SHP77 (cell line): ENCODE data around the gene NEUROG1.
"Not testable (repeated sequence)": the region's sequence is repeated elsewhere in the genome, so short reads cannot be mapped to it uniquely, and the experiment has no call there.

Experiments
- DNase-seq, 2 experiments: peaks; one replicate each; lab custom pipeline; 2025; lab: John Stamatoyannopoulos, UW

The NEUROG1 gene

GRCh38 chr5:135537271-135537670, 1.5 kb upstream of the NEUROG1 start:
- no peak for DNase-seq

DNA sequence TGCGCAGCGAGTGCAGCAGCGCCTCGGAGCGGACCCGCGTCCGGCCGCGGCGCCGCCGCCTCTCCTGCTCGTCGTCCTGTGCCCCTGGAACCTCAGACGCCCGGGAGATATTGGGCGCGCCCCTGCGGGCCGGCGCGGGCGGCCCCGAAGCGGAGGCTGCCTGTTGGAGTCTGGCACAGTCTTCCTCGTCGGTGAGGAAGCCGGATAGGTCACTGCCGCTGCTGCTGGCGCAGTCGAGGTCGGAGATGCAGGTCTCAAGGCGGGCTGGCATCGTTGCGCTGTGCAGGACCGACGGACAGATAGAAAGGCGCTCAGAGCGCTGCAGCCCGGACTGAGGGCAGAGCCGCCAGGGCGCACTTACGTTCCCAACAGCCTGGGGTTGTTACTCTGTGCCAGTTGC, 344 bp downstream of the NEUROG1 start:
- no peak for DNase-seq

GRCh38 chr5:135534609-135535419, 950 bp downstream of the NEUROG1 start:
- DNase-seq = no peak

GRCh38 chr5:135533794-135534193, 2.0 kb downstream of the NEUROG1 start:
- no peak for DNase-seq

DNA sequence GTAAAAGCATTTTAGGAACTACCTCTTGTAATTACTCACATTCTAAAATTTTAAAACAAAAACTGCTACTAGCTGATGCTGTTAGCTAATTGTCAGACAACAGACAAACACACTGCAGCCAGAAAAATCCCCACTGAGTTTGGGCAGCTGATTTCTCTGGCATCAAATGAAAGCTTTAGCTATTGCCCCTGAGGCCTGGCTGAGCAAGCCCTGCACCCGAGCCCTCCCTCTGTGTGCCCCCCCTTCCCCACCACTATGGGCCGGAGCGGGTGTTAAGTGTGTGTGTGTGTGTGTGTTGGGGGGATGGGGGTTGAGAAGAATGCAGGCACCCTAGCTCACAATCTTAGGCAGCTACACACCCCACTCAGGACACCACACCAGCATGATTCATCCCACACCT, 2.4 kb downstream of the NEUROG1 start:
- DNase-seq = no peak

DNA sequence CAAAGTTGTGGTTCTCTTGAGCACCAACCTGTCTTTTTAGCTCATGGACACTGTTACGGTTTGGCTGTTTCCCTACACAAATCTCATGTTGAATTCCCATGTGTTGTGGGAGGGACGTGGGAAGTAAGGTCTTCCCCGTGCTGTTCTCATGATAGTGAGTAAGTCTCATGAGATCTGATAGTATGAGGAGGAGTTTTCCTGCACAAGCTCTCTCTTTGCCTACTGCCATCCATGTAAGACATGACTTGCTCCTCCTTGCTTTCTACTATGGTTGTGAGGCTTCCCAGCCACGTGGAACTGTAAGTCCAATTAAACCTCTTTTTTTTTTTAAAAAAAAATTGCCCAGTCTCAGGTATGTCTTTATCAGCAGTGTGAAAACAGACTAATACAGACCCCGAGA, 6.2 kb downstream of the NEUROG1 start:
- not testable (repeated sequence) for DNase-seq

DNA sequence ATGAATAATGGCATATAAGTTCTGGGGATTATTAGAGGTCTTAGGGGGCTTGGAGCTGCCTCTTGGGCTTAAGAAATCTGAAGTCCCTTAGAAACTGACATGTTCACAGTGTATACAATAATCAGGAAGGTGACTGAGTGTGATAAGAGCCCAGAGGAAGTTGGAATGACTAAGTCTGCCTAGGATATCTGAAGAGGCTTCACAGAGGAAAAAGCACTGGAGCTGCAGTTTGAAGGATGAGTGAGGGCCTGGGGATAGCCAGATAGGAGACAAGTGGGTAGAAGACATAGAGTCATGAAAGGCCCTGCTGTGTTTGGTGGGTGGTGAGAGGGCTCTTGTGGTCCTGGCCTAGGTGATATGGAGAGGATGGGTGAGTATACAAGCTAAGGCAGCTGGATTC, 8.8 kb downstream of the NEUROG1 start:
- no peak for DNase-seq

DNA sequence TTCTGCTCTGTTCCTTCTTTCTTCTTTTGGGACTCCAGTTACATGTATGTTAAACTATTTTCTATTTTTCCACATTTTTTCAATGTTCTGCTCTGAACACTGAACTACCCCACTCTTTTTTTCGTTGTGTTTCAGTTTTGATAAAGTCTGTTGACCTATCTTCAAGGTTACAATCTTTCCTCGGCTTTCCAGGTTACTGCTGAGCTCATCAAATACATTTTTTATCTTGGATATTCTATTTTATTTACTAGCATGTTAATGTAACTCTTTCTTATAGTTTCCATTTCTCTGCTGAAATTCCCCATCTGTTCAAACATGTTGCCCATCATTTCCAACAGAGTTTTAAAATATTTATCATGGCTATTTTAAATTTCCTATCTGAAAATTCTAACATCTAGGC, 13.8 kb downstream of the NEUROG1 start:
- no peak for DNase-seq

GRCh38 chr5:135517631-135518030, 18.1 kb downstream of the NEUROG1 start:
- no peak for DNase-seq

DNA sequence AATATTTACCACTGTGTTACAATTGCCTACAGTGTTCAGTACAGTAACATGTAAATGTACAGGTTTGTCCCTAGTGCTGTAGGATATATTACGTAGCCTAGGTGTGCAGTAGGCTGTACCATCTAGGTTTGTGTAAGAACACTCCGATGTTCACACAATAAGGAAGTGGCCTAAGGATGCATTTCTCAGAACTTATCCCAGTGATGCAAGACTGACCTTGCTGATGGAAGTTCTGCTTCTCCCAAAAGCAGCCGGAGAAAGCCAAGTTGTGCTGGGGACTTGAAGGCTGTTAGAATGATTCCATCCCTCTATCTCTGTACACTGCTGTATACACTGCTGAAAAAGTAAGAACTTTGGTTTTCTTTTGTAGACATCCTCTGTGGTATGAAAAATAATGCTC, 21.6 kb downstream of the NEUROG1 start:
- DNase-seq = no peak

- DNase-seq = no peak
Measured at GRCh38 chr5:135511761-135512575, 23.8 kb downstream of the NEUROG1 start.

GRCh38 chr5:135509995-135510394, 25.8 kb downstream of the NEUROG1 start:
- DNase-seq = no peak

DNA sequence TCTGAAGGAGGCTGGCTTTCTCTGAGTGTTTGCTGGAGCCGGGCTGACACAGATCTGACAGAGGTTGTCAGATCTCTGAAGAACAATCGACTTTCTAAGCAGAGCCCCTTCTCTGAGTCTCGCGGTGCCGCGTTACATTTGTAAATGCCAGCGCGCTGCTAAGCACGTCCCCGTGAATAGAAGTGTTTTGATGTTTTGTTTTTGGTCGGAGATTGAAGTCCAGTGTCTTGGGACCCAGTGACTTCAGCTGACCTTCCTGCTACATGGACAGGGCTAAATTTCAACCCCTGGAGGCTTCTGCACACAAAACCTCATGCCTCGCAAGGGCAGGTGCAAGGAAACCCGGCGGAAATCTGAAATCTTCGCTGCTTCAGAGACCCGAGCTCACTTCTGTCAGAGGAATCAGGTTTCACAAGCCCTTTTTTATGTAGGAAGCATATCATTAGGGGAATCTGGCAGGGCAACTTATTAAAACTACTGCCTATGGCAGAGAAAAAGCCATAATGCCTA, 27.2 kb downstream of the NEUROG1 start:
- no peak for DNase-seq

GRCh38 chr5:135505973-135506372, 29.8 kb downstream of the NEUROG1 start:
- DNase-seq = no peak

GRCh38 chr5:135504376-135504775, 31.4 kb downstream of the NEUROG1 start:
- DNase-seq = no peak

DNA sequence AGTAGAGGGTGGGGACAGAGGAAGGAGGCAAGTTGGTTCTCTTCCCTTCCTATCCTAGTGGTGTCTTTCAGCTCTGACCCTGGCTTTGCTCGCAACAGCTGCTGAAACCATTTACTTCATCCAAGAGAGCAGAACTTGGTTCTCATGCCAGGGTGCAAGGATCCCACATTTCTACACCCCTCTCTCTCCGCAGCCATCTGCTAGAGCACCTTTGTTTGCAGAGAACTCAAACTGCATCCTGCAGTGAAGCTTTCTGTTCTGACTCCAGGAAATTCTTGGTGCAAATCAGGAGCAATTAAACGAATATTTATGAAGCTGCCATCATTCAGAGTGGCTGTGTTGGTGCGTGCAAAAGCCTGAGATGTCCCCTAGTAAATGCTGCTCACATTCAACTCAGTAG, 31.9 kb downstream of the NEUROG1 start:
- DNase-seq = no peak

- DNase-seq = no peak
Measured at GRCh38 chr5:135502836-135503520, 32.8 kb downstream of the NEUROG1 start.

DNA sequence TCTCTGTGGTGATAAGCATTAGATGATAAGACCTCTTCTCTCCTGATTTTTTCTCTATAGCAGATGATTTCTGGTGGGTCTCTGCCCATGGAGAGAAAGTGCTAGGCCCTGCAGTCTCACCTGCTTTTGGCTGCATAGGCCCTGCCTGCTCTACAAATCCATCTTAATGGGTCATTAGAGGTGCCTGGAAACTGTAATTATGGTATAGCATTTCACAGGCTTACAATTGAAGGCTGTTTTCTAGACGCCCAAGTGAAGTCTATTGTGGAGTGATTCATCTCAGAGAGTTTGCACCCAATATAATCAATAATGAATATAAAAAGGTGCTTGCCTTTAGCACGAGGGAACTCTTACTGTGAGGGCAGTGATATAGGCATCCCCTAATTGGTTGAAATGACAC, 33.8 kb downstream of the NEUROG1 start:
- no peak for DNase-seq

DNA sequence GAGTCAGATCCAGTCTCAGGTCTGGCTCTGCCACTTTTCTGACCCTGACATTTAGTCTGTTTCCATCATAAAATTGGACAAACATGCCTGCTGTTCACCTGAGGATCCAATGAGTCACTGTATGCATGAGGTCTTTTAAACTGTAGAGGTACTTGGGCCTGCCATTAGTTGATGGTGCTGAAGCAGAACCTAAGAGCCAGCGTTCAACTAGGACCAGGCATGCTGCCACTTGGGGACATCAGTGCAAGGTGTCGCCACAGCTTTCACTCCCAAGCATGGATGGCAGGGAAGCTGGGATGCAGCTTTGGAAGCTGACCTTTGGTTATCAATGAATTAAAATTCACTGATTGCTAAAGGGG, 37.1 kb downstream of the NEUROG1 start:
- no peak for DNase-seq

GRCh38 chr5:135497971-135498636, 37.7 kb downstream of the NEUROG1 start:
- no peak for DNase-seq

GRCh38 chr5:135495531-135495930, 40.2 kb downstream of the NEUROG1 start:
- DNase-seq = not testable (repeated sequence)

GRCh38 chr5:135494196-135494595, 41.6 kb downstream of the NEUROG1 start:
- DNase-seq = no peak
